Measurements from ENCODE around the gene HRH2. TPM values are rescaled to one million over a fixed set of nuclear protein-coding genes. Genes with fewer than 3 reads are reported as not detected.
A peak's percentile ranks its signal among the peaks of the same experiment; 100 is the strongest.
"Not testable (repeated sequence)": the region's sequence is repeated elsewhere in the genome, so short reads cannot be mapped to it uniquely, and the experiment has no call there.

The HRH2 gene
- total RNA-seq, 1 donor from 2014 or later: 46.6 TPM

- no peak for ATAC-seq
- intact Hi-C loops (cut with DNase I): no loop called here
These were observed 19.6 kb upstream of the HRH2 start for GRCh38 chr5:175638305-175638704.

GRCh38 chr5:175640106-175640775 is 17.6 kb upstream of the HRH2 start:
- ATAC-seq (no peak), DNase-seq (ENCODE audit: missing footprints) (no peak)
- intact Hi-C loops (cut with DNase I): no loop called here

More at GRCh38 chr5:175638305-175638704, 19.6 kb upstream of the HRH2 start:
- DNase-seq (ENCODE audit: missing footprints): no peak

GRCh38 chr5:175642998-175643397 is 14.9 kb upstream of the HRH2 start:
- DNase-seq (ENCODE audit: missing footprints) (no peak), ATAC-seq (no peak)
- intact Hi-C loops (cut with DNase I): no loop called here

GRCh38 chr5:175646251-175646650 is 11.6 kb upstream of the HRH2 start:
- DNase-seq (ENCODE audit: missing footprints): no peak
- ATAC-seq: no peak
- intact Hi-C loops (cut with DNase I): no loop called here

- no peak for ATAC-seq
- intact Hi-C loops (cut with DNase I): no loop called here
- DNase-seq (ENCODE audit: missing footprints): no peak
These were observed 7.9 kb upstream of the HRH2 start for GRCh38 chr5:175649967-175650366.

GRCh38 chr5:175650430-175651205 is 7.3 kb upstream of the HRH2 start:
- DNase-seq (ENCODE audit: missing footprints); ATAC-seq; intact Hi-C loops (cut with DNase I): not testable (repeated sequence)

GRCh38 chr5:175652741-175653663 is 4.9 kb upstream of the HRH2 start:
- intact Hi-C loops (cut with DNase I): no loop called here
- ATAC-seq: no peak
- no peak for DNase-seq (ENCODE audit: missing footprints)

GRCh38 chr5:175653763-175654162 is 4.1 kb upstream of the HRH2 start:
- DNase-seq (ENCODE audit: missing footprints) (no peak), ATAC-seq (no peak)
- intact Hi-C loops (cut with DNase I): no loop called here

- ATAC-seq (no peak), DNase-seq (ENCODE audit: missing footprints) (no peak)
- intact Hi-C loops (cut with DNase I): no loop called here
These were observed 3.5 kb upstream of the HRH2 start for GRCh38 chr5:175654339-175654738.

- ATAC-seq (no peak), DNase-seq (ENCODE audit: missing footprints) (no peak)
- intact Hi-C loops (cut with DNase I): loop anchor here (5.0 kb wide), 2 partner anchors 48 to 62 kb away; no protein-coding TSS in a partner anchor
These were observed 3.1 kb upstream of the HRH2 start for GRCh38 chr5:175654807-175655206.

GRCh38 chr5:175655411-175655810 is 2.5 kb upstream of the HRH2 start:
- intact Hi-C loops (cut with DNase I): loop anchor here (5.0 kb wide), 2 partner anchors 48 to 62 kb away; no protein-coding TSS in a partner anchor
- ATAC-seq: no peak
- DNase-seq (ENCODE audit: missing footprints): no peak

GRCh38 chr5:175656966-175657365 is 905 bp upstream of the HRH2 start:
- intact Hi-C loops (cut with DNase I): loop anchor here (2.0 to 5.0 kb wide), 3 partner anchors 50 to 122 kb away; no protein-coding TSS in a partner anchor
- no peak for ATAC-seq
- no peak for DNase-seq (ENCODE audit: missing footprints)

- peak; percentile 42 for ATAC-seq
These were observed 651 bp downstream of the HRH2 start for GRCh38 chr5:175658299-175659145.

GRCh38 chr5:175659546-175660253 is 1.8 kb downstream of the HRH2 start:
- DNase-seq (ENCODE audit: missing footprints) (no peak), ATAC-seq (no peak)
- intact Hi-C loops (cut with DNase I): loop anchor here (5.0 kb wide), 2 partner anchors 52 to 58 kb away; no protein-coding TSS in a partner anchor

More at GRCh38 chr5:175658299-175659145, 651 bp downstream of the HRH2 start:
- DNase-seq (ENCODE audit: missing footprints): peak; percentile 79
- intact Hi-C loops (cut with DNase I): loop anchor here (5.0 kb wide), 2 partner anchors 51 to 59 kb away; no protein-coding TSS in a partner anchor

- peak; percentile 76 for DNase-seq (ENCODE audit: missing footprints)
- ATAC-seq: peak; percentile 93
- intact Hi-C loops (cut with DNase I): no loop called here
These were observed 5.6 kb downstream of the HRH2 start for GRCh38 chr5:175663186-175664184.

GRCh38 chr5:175664723-175665122 is 6.9 kb downstream of the HRH2 start:
- intact Hi-C loops (cut with DNase I): no loop called here
- ATAC-seq (no peak), DNase-seq (ENCODE audit: missing footprints) (no peak)
